ENCODE measurements around the gene MGME1.

Gene MGME1

GRCh38 chr20:17992224-17992637, 23.4 kb downstream of the MGME1 start:
- TF ChIP-seq CTCF (IDR thresholded peaks at IDR 0.05; ENCODE audit: low read depth, low read length, missing control alignments): no peak
- H3K4me3 ChIP-seq (replicated peaks; ENCODE audit: low read depth, low read length): no peak overlapping the region
- DNase-seq (ENCODE audit: extremely low read depth, low read depth): no peak

GRCh38 chr20:17992847-17993513, 24.2 kb downstream of the MGME1 start:
- TF ChIP-seq CTCF (IDR thresholded peaks at IDR 0.05; ENCODE audit: low read depth, low read length, missing control alignments): no peak
- no peak for DNase-seq (ENCODE audit: extremely low read depth, low read depth)
- no peak overlapping the region for H3K4me3 ChIP-seq (replicated peaks; ENCODE audit: low read depth, low read length)

GRCh38 chr20:17993546-17993945, 24.7 kb downstream of the MGME1 start:
- DNase-seq (ENCODE audit: extremely low read depth, low read depth): no peak
- no peak overlapping the region for H3K4me3 ChIP-seq (replicated peaks; ENCODE audit: low read depth, low read length)
- TF ChIP-seq CTCF (IDR thresholded peaks at IDR 0.05; ENCODE audit: low read depth, low read length, missing control alignments): no peak

GRCh38 chr20:17995967-17996819, 27.4 kb downstream of the MGME1 start:
- DNase-seq (ENCODE audit: extremely low read depth, low read depth): peak; percentile 59
- no peak overlapping the region for H3K4me3 ChIP-seq (replicated peaks; ENCODE audit: low read depth, low read length)
- TF ChIP-seq CTCF (IDR thresholded peaks at IDR 0.05; ENCODE audit: low read depth, low read length, missing control alignments): peak; percentile 94

- no peak for TF ChIP-seq CTCF (IDR thresholded peaks at IDR 0.05; ENCODE audit: low read depth, low read length, missing control alignments)
- no peak overlapping the region for H3K4me3 ChIP-seq (replicated peaks; ENCODE audit: low read depth, low read length)
These were observed 29.6 kb downstream of the MGME1 start for GRCh38 chr20:17998446-17998845.

GRCh38 chr20:17999566-17999965, 30.7 kb downstream of the MGME1 start:
- TF ChIP-seq CTCF (IDR thresholded peaks at IDR 0.05; ENCODE audit: low read depth, low read length, missing control alignments): no peak
- no peak overlapping the region for H3K4me3 ChIP-seq (replicated peaks; ENCODE audit: low read depth, low read length)
- no peak for DNase-seq (ENCODE audit: extremely low read depth, low read depth)

More at GRCh38 chr20:17998446-17998845, 29.6 kb downstream of the MGME1 start:
- DNase-seq (ENCODE audit: extremely low read depth, low read depth): no peak

Data from HFF-Myc (cell line).